GM20431 (cell line): ENCODE measurements around the gene ST6GALNAC3.
"Not testable (repeated sequence)": the region's sequence is repeated elsewhere in the genome, so short reads cannot be mapped to it uniquely, and the experiment has no call there.

Experiments used
- in situ Hi-C: fragments of 300-500 bp; cut with MseI, MboI; formaldehyde crosslinking; loops from one replicate; pipeline ENCODE4 v1.15.0; 2020; ENCODE audit warnings: low sequenced_read_pairs; ENCODE audit not compliant: unreplicated experiment

Gene ST6GALNAC3

DNA sequence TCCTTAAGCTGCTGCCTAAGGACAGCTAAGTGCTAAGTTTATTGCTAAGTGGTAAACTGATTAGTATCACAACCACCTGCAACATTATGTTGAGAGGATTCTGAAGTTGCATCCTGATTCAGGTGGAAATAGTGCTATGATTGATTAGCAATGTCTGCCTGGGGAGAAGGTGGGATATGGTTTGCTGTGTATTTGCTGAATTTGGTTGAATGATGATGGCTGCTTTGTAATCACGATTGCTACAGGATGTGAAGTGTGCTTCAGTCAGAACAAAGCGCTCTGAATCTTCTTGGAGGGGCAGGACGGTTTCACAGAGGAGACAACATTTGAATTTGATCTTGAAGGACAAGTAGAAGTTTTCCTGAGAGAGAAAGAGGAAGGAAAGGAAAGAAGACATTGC, 226.0 kb downstream of the ST6GALNAC3 start:
- in situ Hi-C loops, result no loop called here

GRCh38 chr1:76302711-76303339, 228.3 kb downstream of the ST6GALNAC3 start:
- in situ Hi-C loops, result no loop called here

GRCh38 chr1:76303340-76303717, 228.8 kb downstream of the ST6GALNAC3 start:
- in situ Hi-C loops, result no loop called here

DNA sequence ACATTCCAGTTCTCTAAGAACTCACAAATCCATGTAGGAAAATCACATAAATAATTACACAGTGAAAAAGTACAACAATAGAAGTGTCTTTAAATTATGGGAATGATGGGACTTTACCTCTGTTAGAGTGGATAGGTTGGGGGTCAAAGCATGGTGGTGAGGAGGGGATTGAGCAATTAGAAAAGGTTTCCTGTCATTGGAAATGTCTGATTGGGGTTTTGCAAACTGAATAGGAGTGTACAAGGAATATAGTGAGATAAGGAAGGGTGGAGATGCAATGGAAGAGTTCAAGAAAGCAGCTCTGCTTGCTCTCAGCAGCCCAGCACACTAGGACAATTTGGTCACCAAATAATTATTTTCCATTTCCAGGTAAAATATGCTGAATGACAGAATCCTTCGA, 238.8 kb downstream of the ST6GALNAC3 start:
- in situ Hi-C loops, result no loop called here

GRCh38 chr1:76314730-76315129, 240.2 kb downstream of the ST6GALNAC3 start:
- in situ Hi-C loops, result no loop called here

DNA sequence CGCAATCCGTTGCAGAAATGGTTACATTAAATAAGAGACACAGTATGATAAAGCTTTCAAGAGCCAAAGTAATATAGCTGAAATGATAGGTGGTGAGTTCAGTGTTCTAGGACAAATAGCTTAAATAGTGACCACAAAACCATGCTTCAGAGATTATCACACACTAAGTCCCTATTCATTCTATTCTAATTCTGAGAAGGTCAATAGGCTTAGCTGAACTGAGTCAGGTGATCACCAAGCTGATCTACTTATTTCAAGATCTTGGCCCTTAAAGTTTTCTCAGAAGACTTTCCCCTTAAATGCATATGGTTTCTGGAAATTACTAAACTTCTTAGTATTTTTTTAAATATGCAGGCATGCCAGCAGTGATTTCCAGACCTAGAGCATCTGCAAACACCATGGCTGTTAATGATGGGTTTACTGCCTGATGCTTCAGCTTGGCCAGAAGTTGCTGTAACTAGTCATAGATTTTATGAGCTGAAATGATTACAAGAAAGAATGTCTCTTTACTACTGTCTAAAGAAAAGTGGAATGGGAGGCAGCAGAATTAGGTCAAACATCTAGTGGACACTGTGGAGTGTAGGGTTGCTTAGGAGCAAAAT, 242.9 kb downstream of the ST6GALNAC3 start:
- in situ Hi-C loops, result no loop called here

GRCh38 chr1:76330991-76331603, 256.6 kb downstream of the ST6GALNAC3 start:
- in situ Hi-C loops, result no loop called here

DNA sequence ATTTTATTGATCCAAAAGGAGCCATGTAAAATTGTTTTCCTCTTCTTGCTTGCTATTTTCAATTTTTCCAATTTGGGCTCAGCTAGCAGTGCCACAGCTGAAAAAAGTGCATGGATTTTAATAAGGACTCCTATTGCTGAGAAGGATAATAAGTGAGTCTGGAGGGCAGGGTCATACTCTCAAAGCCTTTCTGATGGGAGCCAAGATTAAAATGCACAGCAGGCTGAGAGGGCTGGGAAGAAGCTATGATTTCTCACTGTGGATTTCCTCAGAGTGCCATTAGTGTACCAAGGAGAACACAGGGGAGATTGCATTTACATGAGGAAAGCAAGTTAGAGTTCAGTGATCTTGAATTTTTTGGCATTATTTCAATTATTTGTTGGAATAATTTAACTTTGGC, 261.3 kb downstream of the ST6GALNAC3 start:
- in situ Hi-C loops, result no loop called here

- in situ Hi-C loops, result no loop called here
Measured at GRCh38 chr1:76336931-76337371, 262.4 kb downstream of the ST6GALNAC3 start.

GRCh38 chr1:76337542-76338219, 263.1 kb downstream of the ST6GALNAC3 start:
- in situ Hi-C loops, result no loop called here

- in situ Hi-C loops, result no loop called here
Measured at GRCh38 chr1:76340056-76340455, 265.5 kb downstream of the ST6GALNAC3 start.

DNA sequence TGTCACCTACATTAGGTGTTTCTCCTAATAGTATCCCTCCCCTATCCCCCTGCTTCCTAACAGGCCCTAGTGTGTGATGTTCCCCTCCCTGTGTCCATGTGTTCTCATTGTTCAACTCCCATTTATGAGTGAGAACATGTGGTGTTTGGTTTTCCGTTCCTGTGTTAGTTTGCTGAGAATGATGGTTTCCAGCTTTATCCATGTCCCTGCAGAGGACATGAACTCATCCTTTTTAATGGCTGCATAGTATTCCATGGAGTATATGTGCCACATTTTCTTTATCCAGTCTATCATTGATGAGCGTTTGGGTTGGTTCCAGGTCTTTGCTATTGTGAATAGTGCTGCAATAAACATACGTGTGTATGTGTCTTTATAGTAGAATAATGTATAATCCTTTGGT, 267.3 kb downstream of the ST6GALNAC3 start:
- in situ Hi-C loops, result not testable (repeated sequence)

DNA sequence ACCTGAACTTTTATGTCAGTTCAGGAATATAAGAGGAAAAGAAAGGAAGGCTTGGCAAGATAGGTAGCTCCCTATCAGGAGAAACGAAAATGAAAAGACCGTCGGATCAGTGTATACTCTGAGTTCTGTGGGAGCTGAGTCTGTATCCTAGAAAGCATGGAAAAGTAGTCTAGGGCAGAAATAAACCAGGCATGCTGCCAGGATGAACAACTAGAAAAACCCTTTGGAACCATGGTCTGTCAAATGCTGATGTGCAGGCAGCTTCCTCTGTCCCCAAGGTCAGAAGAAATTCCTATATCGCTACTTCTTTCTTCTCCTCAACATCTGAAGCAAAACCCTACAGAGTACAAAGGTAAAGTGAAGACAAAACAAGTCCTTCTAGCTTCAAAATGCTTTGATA, 268.8 kb downstream of the ST6GALNAC3 start:
- in situ Hi-C loops, result no loop called here

GRCh38 chr1:76351655-76352054, 277.1 kb downstream of the ST6GALNAC3 start:
- in situ Hi-C loops, result no loop called here

- in situ Hi-C loops, result no loop called here
Measured at GRCh38 chr1:76352741-76353435, 278.3 kb downstream of the ST6GALNAC3 start.

DNA sequence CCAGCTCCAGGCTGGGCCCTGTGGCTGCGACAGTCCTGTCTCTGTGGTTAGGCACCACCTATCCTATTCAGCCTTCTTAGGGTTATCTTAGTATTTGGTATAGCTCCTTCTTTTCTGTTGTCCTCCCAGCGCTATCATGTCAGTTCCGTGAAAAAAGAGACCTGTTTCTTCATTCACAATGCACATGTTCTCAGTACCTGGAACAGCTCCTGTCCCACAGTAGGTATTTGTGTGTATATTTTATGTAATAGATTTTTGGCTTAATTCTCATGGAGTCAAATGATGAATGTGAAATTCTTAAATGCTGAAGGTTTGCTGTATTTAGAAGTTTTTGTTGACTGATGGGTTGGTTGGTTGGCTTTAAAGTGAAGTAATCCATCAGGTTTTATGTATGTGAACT, 279.7 kb downstream of the ST6GALNAC3 start:
- in situ Hi-C loops, result no loop called here

DNA sequence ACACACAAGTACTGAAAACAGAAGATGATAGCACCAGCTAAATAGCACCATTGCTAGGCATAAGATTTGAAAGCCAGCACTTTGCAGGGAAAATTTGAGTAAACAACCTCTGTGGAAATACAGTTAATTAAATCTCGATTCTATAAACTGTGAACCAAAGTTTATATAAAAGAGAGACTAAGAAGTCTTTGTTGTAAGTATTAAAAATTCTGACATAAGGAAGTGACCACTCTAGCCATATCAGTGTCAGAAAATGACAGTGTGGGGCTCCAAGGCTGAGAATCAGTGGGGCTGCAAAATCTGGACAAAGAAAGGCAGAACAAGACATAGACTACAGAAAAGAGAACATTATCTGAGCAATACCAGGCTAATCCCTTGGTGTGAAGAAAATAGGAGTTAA, 292.2 kb downstream of the ST6GALNAC3 start:
- in situ Hi-C loops, result no loop called here

DNA sequence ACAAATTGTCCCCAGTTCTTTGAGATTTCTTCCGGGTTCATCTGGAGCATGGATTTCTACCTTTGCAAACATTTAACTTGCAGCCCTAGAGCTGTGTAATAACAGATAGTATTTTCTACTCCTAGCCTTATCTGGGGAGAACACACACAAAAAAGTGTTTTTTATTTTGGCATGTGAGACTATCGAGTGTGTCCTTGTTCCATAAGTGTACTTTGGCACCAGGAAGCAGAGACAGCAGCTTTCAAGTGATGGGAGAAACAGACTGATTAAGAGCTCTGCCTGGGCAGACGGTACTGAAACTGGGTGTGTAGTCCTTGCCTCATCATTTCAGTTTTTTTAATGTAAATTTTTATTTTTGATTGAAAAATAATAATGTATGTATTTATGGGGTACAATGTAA, 297.4 kb downstream of the ST6GALNAC3 start:
- in situ Hi-C loops, result no loop called here

GRCh38 chr1:76374086-76374485, 299.5 kb downstream of the ST6GALNAC3 start:
- in situ Hi-C loops, result no loop called here

- in situ Hi-C loops, result no loop called here
Measured at GRCh38 chr1:76377247-76377646, 302.7 kb downstream of the ST6GALNAC3 start.

- in situ Hi-C loops, result no loop called here
Measured at GRCh38 chr1:76379506-76379905, 305.0 kb downstream of the ST6GALNAC3 start.
